Hepatocyte (in vitro differentiated cells): Measurements from ENCODE around the gene MKI67. TPM values are rescaled to one million over a fixed set of nuclear protein-coding genes. Genes with fewer than 3 reads are reported as not detected.

ENCODE experiments used
- DNase-seq: peaks from one replicate; pipeline ENCODE4 v3.0.0-alpha.2; 2016; ENCODE audit warnings: low spot score
- H2AFZ ChIP-seq: fragments of 200-600 bp; sonication (generic); 2 replicates; pipeline ENCODE4 v1.6.0; 2016; ENCODE audit warnings: antibody characterized with exemption, mild to moderate bottlenecking
- H3K27ac ChIP-seq: fragments of 200-600 bp; sonication (generic); 2 replicates; pipeline ENCODE4 v1.5.1; 2016; ENCODE audit warnings: mild to moderate bottlenecking
- H3K27me3 ChIP-seq: fragments of 200-600 bp; sonication (generic); 2 replicates; pipeline ENCODE4 v1.6.1; 2016
- H3K36me3 ChIP-seq: fragments of 200-600 bp; sonication (generic); replicated peaks from 2 replicates; pipeline ENCODE4 v1.5.1; 2016; ENCODE audit warnings: low read depth; ENCODE audit not compliant: insufficient read depth
- H3K4me1 ChIP-seq: fragments of 200-600 bp; sonication (generic); 2 replicates; pipeline ENCODE4 v1.5.1; 2016; ENCODE audit warnings: mild to moderate bottlenecking, moderate library complexity; ENCODE audit not compliant: insufficient read depth
- H3K4me2 ChIP-seq: fragments of 200-600 bp; sonication (generic); 2 replicates; pipeline ENCODE4 v1.6.0; 2016
- H3K4me3 ChIP-seq: fragments of 200-600 bp; sonication (generic); 2 replicates; pipeline ENCODE4 v1.5.1; 2016; ENCODE audit warnings: mild to moderate bottlenecking
- H3K79me2 ChIP-seq: fragments of 200-600 bp; sonication (generic); 2 replicates; pipeline ENCODE4 v1.6.0; 2017; ENCODE audit warnings: mild to moderate bottlenecking
- H3K9me2 ChIP-seq: fragments of 200-600 bp; sonication (generic); replicated peaks from 2 replicates; pipeline ENCODE4 v1.6.0; 2017; ENCODE audit warnings: mild to moderate bottlenecking; ENCODE audit not compliant: insufficient read depth
- H3K9me3 ChIP-seq: fragments of 200-600 bp; sonication (generic); 2 replicates; pipeline ENCODE4 v1.5.1; 2016; ENCODE audit warnings: low read depth, mild to moderate bottlenecking
- H4K20me1 ChIP-seq: fragments of 200-600 bp; sonication (generic); 2 replicates; pipeline ENCODE4 v1.6.0; 2016; ENCODE audit warnings: mild to moderate bottlenecking; ENCODE audit not compliant: insufficient read depth, poor library complexity, severe bottlenecking
- EZH2 ChIP-seq: fragments of 200-600 bp; sonication (generic); IDR thresholded peaks from 2 replicates; pipeline ENCODE4 v1.6.1; 2016; ENCODE audit warnings: antibody characterized with exemption, mild to moderate bottlenecking, borderline replicate concordance
- EZH2phosphoT487 ChIP-seq: fragments of 200-600 bp; sonication (generic); IDR thresholded peaks from one replicate; pipeline ENCODE4 v1.6.1; 2018; ENCODE audit warnings: antibody characterized with exemption, mild to moderate bottlenecking, low read depth, moderate library complexity; ENCODE audit not compliant: unreplicated experiment, severe bottlenecking
- WGBS: methylation state at CpG from one replicate; pipeline ENCODE4 v1.1.6; 2016; ENCODE audit warnings: low lambda C conversion rate; ENCODE audit errors: missing lambda C conversion rate; 5-methylcytosine and 5-hydroxymethylcytosine counted together
- polyA plus RNA-seq: library from polyadenylated mRNA; unstranded; fragments of >200 nt; fragmentation: Nextera tagmentation; extraction: Ambion mirVana; gene quantifications from 2 replicates; pipeline ENCODE4 v1.2.1, GENCODE V29; 2016
- total RNA-seq: library from RNA; depleted of rRNA; stranded (reverse); fragments of >200 nt; gene quantifications from 2 replicates; pipeline ENCODE4 v1.2.3, GENCODE V29; 2014
- TF ChIP-seq, protein P1 (sequence below): fragments of 200-600 bp; sonication (generic); IDR thresholded peaks from 2 replicates; pipeline ENCODE4 v1.5.1; 2016; ENCODE audit warnings: antibody characterized with exemption, mild to moderate bottlenecking; ENCODE audit not compliant: poor library complexity

The MKI67 gene
- total and polyA plus RNA-seq, 2 experiments from 2014 or later: 8.1 to 13.1 TPM

DNA sequence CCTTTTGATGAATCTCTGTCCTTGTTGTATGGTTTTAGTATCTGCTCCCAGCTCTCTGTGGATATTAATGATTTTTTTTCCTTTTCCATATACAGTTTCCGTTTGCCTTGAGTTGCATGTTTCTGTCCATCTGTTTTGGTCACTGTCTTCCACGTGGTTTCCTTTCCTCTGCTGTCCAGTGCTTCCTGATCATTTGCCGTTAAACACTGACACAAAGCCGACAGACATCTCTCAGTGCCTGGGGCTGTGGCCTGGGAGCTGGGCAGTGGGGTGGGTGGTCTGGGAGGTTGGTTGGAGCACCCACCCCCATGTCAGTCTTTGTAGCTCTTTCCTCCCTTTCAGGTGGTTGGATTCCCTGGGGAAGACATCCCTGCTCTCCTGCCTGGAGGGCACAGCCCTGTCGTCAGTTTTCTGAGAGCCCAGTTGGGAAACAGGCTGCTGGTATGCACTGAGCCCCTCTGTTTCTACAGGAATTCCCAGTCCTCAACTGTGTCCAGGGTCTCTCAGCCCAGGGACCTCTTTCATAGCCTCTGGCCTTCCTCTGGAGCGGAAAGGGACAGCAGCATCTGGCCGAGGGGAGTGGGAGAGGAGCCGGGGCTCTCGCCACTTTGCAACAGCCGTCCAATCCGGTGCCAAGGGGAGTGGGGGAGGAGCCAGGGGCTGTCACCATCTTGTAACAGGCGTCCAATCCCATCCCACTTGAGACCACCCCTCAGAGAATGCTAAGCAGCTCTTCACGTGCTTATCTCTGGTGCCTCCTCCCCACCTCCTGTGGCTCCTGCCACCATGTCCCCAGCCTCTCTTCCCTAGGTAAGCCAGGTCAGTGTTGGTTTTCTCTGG is 26.7 kb upstream of the MKI67 start:
- Histone ChIP-seq H4K20me1 (no peaks in the 10 kb centered on the region), H3K27ac (no peak overlapping the region), H3K79me2 (no peaks in the 10 kb centered on the region), H3K9me3 (no peaks in the 10 kb centered on the region), H3K4me1 (peaks cover 8% of the 10 kb centered on the region), H3K4me2 (no peak overlapping the region), H3K4me3 (no peak overlapping the region), H3K27me3 (peaks cover 9% of the 10 kb centered on the region), H2AFZ (no peak overlapping the region), H3K36me3 (no peaks in the 10 kb centered on the region), H3K9me2 (no peaks in the 10 kb centered on the region)
- no peak for DNase-seq
- TF ChIP-seq, protein P1, sequence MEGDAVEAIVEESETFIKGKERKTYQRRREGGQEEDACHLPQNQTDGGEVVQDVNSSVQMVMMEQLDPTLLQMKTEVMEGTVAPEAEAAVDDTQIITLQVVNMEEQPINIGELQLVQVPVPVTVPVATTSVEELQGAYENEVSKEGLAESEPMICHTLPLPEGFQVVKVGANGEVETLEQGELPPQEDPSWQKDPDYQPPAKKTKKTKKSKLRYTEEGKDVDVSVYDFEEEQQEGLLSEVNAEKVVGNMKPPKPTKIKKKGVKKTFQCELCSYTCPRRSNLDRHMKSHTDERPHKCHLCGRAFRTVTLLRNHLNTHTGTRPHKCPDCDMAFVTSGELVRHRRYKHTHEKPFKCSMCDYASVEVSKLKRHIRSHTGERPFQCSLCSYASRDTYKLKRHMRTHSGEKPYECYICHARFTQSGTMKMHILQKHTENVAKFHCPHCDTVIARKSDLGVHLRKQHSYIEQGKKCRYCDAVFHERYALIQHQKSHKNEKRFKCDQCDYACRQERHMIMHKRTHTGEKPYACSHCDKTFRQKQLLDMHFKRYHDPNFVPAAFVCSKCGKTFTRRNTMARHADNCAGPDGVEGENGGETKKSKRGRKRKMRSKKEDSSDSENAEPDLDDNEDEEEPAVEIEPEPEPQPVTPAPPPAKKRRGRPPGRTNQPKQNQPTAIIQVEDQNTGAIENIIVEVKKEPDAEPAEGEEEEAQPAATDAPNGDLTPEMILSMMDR: no peak
- TF ChIP-seq EZH2: no peak
- no peak for TF ChIP-seq EZH2phosphoT487
- WGBS: 57% methylated on average over 13 of the region's 13 CpGs

DNA sequence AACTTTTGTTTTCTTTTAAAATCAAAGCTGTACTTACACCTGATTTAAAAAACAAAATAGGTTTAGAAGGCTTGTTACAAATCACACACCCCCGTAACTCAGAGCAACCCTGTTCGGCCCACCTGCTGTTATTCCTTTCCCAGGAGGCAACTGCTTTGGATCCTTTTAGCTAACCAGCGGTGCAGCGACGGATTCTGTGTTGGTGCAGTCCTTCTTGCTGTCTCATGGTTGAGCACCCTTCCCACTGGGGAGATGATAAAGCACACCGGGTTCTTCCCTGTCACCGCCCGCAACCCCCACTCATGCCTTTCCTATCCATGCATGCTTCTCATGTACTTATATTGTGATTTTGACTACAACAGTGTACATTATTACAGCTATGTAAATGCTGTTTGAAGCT is 24.8 kb upstream of the MKI67 start:
- 98% methylated on average over 8 of the region's 8 CpGs for WGBS
- Histone ChIP-seq H3K9me2 (no peaks in the 10 kb centered on the region), H3K27me3 (peaks cover 9% of the 10 kb centered on the region)

DNA sequence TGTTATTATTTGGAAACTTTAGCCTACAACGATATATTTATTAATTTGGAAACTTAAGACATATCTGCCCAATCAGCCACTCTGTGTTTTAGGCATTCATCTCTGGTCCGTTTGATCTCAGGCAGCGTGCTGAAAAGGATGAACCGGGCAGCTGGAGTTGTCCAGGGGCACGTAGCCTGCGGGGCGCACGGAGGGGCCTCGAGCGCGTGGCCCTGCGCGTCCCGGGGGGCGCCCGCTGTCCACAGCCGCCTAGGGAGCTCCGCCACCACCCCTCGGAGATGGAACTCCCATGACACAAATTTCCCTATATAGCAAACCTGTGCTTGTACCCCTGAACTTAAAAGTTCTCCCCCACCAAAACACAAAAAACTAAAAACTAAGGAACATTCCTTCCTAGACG is 24.3 kb upstream of the MKI67 start:
- Histone ChIP-seq H3K9me3 (no peaks in the 10 kb centered on the region), H3K79me2 (no peaks in the 10 kb centered on the region), H3K4me1 (no peaks in the 10 kb centered on the region), H3K4me3 (peak overlapping the region; percentile 57), H3K27ac (no peak overlapping the region), H3K36me3 (no peaks in the 10 kb centered on the region), H3K27me3 (peaks cover 9% of the 10 kb centered on the region), H4K20me1 (no peaks in the 10 kb centered on the region), H3K9me2 (no peaks in the 10 kb centered on the region), H3K4me2 (peak overlapping the region; percentile 89), H2AFZ (peak overlapping the region; percentile 78)
- TF ChIP-seq EZH2 (no peak), EZH2phosphoT487 (no peak)
- TF ChIP-seq, protein P1: no peak
- no peak for DNase-seq
- 81% methylated on average over 20 of the region's 20 CpGs for WGBS

More for the DNA sequence above, 24.8 kb upstream of the MKI67 start:
- Histone ChIP-seq H4K20me1 (no peaks in the 10 kb centered on the region), H3K4me1 (no peaks in the 10 kb centered on the region), H2AFZ (no peak overlapping the region), H3K36me3 (no peaks in the 10 kb centered on the region), H3K27ac (no peak overlapping the region), H3K4me2 (no peak overlapping the region), H3K4me3 (no peak overlapping the region), H3K79me2 (no peaks in the 10 kb centered on the region), H3K9me3 (no peaks in the 10 kb centered on the region)
- no peak for DNase-seq
- TF ChIP-seq EZH2: no peak
- TF ChIP-seq, protein P1: no peak
